Subcutaneous adipose tissue (tissue), 4 donors: ENCODE results near the gene TMEM119. TPM values are rescaled to one million over a fixed set of nuclear protein-coding genes. Genes with fewer than 3 reads are reported as not detected.

Source experiments
- total RNA-seq, 4 donors: library from RNA; depleted of rRNA; stranded (reverse); fragments of >200 nt; gene quantifications; one replicate each; pipeline ENCODE4 v1.1.0, GENCODE V29; 2016
- TF ChIP-seq, protein P1 (sequence below): fragments of 450-650 bp; IDR thresholded peaks from one replicate; pipeline ENCODE4 v1.5.1; 2016; ENCODE audit warnings: low read depth, mild to moderate bottlenecking, control low read depth, antibody characterized with exemption, moderate library complexity

The TMEM119 gene
- total RNA-seq, 4 donors from 2014 or later: 7.8 to 20.5 (median 12.1) TPM

DNA sequence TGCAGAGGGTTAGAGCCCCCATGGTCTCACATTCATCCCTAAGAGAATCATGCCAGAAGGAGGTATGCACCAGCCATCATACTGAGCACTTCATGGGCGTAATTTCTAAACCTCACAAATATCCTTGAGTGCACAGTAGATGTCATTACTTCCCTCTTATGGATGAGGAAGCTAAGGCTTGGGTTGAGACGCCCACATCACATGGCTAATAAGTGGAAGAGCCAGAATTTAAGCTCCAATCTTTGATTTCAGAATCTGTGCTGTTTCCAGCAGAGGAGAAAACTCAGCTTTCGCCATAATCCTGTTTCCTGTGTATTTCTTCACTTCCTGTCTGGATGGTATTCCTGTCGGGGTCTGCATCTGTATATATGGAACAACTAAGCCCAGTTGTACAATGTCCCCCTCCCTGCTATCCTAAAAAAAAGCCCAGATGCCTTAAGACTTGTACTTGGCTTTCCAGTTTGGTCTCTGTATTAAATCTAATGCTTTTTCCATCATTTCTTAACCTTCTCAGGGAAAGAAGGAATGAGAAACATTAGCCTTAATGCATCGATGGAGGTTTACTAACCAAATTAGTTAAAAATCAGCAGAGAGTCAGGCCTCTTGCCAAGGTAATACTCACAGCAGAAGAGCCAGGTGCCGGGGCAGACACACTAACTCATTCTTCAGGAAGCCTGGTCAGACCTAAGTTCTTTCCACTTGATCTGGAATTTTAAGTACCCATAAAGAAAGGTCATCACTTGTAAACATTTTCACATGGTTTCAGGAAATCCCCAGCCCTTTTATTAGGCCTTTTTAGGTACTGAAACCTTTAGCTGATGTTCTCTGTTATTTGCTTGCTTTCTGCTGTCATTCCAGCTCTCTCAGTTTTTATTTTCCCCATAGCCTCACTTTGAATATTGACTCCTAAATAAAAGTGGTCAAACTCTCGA, 30.2 kb downstream of the TMEM119 start:
- TF ChIP-seq, protein P1, sequence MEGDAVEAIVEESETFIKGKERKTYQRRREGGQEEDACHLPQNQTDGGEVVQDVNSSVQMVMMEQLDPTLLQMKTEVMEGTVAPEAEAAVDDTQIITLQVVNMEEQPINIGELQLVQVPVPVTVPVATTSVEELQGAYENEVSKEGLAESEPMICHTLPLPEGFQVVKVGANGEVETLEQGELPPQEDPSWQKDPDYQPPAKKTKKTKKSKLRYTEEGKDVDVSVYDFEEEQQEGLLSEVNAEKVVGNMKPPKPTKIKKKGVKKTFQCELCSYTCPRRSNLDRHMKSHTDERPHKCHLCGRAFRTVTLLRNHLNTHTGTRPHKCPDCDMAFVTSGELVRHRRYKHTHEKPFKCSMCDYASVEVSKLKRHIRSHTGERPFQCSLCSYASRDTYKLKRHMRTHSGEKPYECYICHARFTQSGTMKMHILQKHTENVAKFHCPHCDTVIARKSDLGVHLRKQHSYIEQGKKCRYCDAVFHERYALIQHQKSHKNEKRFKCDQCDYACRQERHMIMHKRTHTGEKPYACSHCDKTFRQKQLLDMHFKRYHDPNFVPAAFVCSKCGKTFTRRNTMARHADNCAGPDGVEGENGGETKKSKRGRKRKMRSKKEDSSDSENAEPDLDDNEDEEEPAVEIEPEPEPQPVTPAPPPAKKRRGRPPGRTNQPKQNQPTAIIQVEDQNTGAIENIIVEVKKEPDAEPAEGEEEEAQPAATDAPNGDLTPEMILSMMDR: no peak

- TF ChIP-seq, protein P1: no peak
Observed at GRCh38 chr12:108566452-108566851, 31.4 kb downstream of the TMEM119 start.

GRCh38 chr12:108565976-108566375, 31.9 kb downstream of the TMEM119 start:
- TF ChIP-seq, protein P1: no peak

GRCh38 chr12:108565146-108565545, 32.7 kb downstream of the TMEM119 start:
- TF ChIP-seq, protein P1: no peak

- TF ChIP-seq, protein P1: no peak
Observed at GRCh38 chr12:108564724-108565123, 33.2 kb downstream of the TMEM119 start.

GRCh38 chr12:108563804-108564151, 34.1 kb downstream of the TMEM119 start:
- TF ChIP-seq, protein P1: no peak

GRCh38 chr12:108563136-108563803, 34.6 kb downstream of the TMEM119 start:
- TF ChIP-seq, protein P1: no peak
